ENCODE data around the gene TMEM235.
"Not testable (repeated sequence)": the region's sequence is repeated elsewhere in the genome, so short reads cannot be mapped to it uniquely, and the experiment has no call there.

TMEM235 gene

GRCh38 chr17:78238823-78239488 is 7.5 kb downstream of the TMEM235 start:
- FAIRE-seq, result no peak

DNA sequence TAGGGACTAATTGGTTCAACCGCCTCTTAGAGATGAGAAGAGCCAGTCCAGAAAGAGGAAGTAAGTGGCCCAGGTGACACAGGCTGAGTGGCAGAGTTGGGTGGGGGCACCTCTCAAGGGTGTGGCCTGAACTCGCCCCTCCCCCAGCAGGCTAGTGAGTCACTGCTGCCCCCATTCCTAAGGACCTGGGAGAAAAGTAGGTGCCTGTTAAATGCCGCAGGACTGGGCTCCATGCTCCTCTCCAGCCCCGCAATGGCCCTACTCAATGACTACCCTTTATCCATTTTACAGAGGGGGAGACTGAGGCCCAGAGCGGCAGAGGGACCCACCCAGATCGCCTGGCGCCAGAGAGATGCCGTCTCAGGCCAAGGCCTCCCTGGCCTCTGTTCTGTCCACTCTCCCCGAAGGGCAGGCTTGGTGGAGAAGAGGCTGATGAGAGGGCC is 8.1 kb downstream of the TMEM235 start:
- FAIRE-seq, result no peak

- no peak for FAIRE-seq
Measured at GRCh38 chr17:78240012-78240655, 8.7 kb downstream of the TMEM235 start.

- no peak for FAIRE-seq
Measured at GRCh38 chr17:78240839-78241238, 9.4 kb downstream of the TMEM235 start.

DNA sequence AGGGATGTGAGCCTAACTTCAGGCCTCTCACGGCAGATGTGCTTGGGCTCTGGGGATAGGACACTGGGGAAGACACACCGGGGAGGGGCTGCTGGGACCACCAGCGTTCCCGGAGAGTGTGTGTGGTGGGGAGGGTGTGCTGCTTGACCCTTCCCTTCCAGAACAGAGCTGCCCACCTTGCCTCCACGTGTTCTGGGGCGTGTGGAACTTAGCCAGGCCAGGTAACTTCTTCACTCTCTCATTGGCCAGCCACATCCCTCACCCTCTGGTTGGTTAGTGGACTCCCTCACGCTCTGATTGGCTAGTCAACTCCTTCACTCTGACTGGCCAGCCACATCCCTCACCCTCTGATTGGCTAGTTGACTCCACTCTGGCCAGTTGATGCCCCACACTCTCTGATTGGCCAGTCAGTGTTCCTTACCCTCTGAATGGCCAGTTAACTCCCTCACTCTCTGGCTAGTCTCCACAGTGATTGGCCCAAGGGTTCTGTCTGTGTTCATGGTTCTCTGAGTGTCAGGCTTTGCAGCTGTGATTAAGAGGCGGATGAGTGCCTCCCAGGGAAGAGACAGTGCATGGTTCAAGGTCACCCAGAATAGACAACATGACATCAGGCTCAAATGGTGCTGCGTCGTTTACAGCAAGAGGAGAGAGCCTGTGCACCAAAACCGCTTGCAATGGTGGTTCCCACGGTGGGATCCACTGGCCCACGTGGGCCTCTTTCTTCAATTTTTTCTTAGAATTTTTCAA is 10.0 kb downstream of the TMEM235 start:
- FAIRE-seq, result no peak

GRCh38 chr17:78242024-78242742 is 10.8 kb downstream of the TMEM235 start:
- FAIRE-seq, result no peak

GRCh38 chr17:78247304-78247703 is 15.9 kb downstream of the TMEM235 start:
- FAIRE-seq, result no peak

DNA sequence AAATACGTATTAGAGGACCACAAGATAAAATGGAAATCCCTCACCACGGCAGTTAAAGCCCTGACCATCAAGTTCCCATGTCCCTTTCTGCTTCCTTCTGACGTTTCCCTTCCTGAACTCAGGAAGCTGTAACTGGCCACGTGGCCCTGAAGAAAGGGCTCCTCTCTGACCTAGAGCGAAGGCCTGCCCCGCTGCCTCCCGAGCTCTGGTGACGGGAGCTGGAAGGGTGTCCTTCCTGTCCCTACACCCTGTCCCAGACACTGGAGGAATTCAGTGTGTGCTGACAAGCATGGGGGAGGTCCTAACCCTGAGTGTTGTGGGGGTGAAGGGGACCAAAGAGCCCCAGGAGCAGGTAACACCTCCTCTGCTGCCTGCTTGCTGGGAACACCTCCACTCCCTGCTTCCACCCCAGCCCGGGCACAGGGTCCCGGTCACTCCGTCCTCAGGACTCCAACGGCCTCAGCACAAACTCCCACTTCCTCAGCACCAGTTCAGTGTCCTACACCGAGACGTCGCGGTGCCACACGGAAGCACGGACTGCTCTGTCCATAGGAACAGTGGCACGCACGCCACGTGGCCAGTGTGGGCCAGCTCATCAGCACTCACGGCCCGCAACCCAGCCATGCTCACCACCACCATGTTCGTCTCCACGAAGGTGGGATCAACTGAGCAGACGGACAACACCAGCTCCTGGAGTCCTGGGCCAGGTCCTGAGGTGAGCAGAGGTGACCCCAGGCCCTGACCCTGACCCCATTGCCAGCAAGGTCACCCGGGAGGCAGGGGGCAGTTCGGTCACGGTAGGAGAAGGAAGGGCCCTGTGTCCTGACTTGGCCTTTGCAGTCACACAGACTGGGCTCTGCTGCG is 16.9 kb downstream of the TMEM235 start:
- no peak for FAIRE-seq

DNA sequence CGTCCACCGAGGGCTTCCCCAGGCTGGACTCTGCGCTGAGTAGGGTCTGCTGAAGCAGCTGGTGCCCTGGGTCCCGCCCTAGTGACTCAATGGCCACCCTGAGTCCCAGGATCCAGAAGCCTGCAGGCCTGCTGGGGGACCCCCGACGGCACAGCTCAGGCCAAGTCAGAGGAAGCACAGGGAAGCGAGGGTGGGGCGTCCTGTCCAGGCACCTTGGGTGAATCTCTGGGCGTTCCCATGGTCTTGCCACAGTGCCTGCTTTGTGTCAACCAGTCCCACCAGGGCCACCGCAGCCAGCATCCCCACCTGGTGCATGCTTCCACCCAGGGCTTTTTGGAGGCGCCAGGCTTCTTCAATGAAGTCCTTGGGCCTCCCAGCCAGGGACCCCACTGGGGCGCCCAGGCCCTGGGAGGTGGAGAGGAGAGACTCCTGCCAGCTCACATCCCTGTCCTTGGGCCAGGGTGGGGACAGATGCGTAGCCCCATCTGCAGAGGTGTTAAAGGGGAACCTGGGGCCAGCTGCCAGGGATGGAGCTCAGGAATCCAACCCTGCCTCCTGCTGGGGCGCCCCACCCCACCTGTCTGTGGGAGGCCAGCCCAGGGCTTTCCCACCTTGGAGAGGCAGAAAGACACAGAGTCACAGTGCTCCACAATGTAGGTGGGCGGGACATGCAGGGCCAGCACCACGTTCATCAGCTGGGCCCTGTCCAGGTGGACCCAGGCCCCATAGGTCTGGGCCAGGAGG is 17.8 kb downstream of the TMEM235 start:
- FAIRE-seq, result no peak

GRCh38 chr17:78249818-78250806 is 18.7 kb downstream of the TMEM235 start:
- no peak for FAIRE-seq

- no peak for FAIRE-seq
Measured at GRCh38 chr17:78250891-78251772, 19.7 kb downstream of the TMEM235 start.

GRCh38 chr17:78251773-78252103 is 20.3 kb downstream of the TMEM235 start:
- FAIRE-seq, result no peak

DNA sequence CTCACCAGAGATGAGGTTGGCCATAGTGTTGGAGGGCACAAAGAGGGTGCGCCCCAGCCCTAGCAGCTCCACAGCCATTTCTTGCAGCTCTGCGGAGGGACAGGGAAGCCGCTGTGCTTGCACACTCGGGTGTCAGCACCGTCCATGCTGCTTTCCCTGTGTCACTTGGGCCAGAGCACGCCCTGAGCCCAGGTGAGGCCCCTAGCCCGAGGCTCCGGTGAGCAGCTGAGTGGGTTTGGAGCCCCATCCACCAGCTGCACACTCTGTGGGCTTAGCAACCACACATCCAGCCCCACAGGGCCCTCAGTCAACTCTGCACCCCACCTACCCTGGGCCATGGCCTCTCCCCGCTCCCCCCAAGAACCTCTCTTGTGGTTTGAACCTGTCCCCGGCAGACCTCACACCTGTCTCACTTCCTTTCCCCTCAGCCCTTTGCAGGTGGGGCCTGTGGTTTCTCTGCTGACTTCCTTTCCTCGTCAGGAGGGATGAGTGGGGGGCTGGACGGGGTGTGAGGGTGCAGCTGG is 20.7 kb downstream of the TMEM235 start:
- no peak for FAIRE-seq

GRCh38 chr17:78252701-78253635 is 21.5 kb downstream of the TMEM235 start:
- FAIRE-seq, result no peak

- not testable (repeated sequence) for FAIRE-seq
Measured at GRCh38 chr17:78253636-78253945, 22.2 kb downstream of the TMEM235 start.

DNA sequence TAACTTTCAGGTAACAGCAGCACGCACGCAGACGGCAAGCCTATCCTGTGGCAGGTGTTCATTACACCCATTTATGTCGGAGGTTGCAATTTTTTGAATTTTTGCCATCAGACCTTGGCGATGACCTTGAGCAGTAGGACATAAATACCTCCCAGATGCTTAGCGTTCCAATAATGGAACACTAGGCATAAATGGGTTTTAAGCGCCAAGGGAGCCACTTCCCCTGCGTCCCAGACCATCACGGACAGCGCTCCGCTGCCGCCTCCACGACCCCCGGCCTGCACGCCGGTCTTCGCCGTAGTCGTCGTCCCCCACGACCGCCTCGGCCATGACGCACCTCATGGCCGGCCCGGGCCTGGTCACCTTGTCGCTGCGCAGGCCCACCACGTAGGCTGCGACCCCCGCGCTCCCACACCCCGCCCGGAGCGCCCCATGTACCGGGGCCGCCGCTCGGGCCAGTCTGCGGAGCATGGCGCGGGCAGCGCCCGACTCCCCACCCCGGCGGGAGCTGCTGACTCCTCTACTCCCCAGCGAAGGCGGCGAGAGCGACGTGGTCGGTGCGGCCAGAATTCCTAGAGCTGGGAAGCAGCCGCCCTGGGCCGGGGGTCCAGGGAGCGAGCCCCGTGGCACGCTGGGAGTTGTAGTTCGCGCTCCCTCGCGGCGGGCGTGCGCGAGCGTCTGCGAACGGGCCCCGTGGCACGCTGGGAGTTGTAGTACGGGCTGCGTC is 22.7 kb downstream of the TMEM235 start:
- no peak for FAIRE-seq

DNA sequence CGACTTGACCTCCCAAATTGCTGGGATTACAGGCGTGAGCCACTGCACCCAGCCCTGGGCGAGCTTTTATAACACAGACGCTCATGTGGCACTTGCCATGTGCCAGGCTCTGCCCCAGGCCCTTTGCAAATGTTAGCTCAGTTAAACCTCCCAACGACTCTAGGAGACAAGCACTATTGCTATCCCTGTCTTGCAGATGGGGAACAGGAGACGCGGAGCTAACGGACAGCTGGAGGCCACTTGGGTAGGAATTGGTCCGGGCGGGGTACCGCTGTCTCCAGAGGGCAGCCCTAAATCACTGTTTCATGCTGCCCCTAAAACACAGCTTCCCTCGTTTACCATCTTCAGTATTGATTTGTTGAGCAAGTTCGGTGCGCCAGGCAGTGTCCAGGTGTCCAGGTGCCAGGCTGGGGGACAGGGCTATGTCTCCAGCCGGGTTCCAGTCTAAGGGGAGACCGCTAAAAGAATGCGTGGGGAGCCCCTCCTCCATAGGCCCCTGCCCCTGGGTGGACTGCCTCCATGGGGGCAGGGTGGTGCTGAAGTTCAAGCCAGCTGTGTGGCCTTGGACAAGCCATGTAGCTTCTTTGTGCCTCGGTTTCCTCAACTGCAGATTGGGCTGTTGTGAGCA is 23.7 kb downstream of the TMEM235 start:
- no peak for FAIRE-seq

Measured in islet of Langerhans (tissue), 1 donor.